ENCODE results near the gene NPAS3.

GRCh38 chr14:33350366-33350990, 411.8 kb downstream of the NPAS3 start:
- no peak for TF ChIP-seq EZH2phosphoT487 (IDR thresholded peaks at IDR 0.05; ENCODE audit: borderline replicate concordance)
- TF ChIP-seq EZH2 (IDR thresholded peaks at IDR 0.05): no peak
- no peak for TF ChIP-seq POLR2AphosphoS5 (IDR thresholded peaks at IDR 0.05; ENCODE audit: low read depth, low read length)
- TF ChIP-seq, protein P1, sequence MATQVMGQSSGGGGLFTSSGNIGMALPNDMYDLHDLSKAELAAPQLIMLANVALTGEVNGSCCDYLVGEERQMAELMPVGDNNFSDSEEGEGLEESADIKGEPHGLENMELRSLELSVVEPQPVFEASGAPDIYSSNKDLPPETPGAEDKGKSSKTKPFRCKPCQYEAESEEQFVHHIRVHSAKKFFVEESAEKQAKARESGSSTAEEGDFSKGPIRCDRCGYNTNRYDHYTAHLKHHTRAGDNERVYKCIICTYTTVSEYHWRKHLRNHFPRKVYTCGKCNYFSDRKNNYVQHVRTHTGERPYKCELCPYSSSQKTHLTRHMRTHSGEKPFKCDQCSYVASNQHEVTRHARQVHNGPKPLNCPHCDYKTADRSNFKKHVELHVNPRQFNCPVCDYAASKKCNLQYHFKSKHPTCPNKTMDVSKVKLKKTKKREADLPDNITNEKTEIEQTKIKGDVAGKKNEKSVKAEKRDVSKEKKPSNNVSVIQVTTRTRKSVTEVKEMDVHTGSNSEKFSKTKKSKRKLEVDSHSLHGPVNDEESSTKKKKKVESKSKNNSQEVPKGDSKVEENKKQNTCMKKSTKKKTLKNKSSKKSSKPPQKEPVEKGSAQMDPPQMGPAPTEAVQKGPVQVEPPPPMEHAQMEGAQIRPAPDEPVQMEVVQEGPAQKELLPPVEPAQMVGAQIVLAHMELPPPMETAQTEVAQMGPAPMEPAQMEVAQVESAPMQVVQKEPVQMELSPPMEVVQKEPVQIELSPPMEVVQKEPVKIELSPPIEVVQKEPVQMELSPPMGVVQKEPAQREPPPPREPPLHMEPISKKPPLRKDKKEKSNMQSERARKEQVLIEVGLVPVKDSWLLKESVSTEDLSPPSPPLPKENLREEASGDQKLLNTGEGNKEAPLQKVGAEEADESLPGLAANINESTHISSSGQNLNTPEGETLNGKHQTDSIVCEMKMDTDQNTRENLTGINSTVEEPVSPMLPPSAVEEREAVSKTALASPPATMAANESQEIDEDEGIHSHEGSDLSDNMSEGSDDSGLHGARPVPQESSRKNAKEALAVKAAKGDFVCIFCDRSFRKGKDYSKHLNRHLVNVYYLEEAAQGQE (IDR thresholded peaks at IDR 0.05; ENCODE audit: low read depth): no peak
- no peak for TF ChIP-seq RAD21 (IDR thresholded peaks at IDR 0.05; ENCODE audit: low read depth)
- TF ChIP-seq, protein P2, sequence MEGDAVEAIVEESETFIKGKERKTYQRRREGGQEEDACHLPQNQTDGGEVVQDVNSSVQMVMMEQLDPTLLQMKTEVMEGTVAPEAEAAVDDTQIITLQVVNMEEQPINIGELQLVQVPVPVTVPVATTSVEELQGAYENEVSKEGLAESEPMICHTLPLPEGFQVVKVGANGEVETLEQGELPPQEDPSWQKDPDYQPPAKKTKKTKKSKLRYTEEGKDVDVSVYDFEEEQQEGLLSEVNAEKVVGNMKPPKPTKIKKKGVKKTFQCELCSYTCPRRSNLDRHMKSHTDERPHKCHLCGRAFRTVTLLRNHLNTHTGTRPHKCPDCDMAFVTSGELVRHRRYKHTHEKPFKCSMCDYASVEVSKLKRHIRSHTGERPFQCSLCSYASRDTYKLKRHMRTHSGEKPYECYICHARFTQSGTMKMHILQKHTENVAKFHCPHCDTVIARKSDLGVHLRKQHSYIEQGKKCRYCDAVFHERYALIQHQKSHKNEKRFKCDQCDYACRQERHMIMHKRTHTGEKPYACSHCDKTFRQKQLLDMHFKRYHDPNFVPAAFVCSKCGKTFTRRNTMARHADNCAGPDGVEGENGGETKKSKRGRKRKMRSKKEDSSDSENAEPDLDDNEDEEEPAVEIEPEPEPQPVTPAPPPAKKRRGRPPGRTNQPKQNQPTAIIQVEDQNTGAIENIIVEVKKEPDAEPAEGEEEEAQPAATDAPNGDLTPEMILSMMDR (IDR thresholded peaks at IDR 0.05 in 2 of 3, conservative IDR thresholded peaks at IDR 0.05 in 1 of 3; ENCODE audit: borderline replicate concordance in 1 of 3, insufficient read depth in 1 of 3, low read depth in 2 of 3, low read length in 2 of 3): no peak
- TF ChIP-seq POLR2A (IDR thresholded peaks at IDR 0.05; ENCODE audit: borderline replicate concordance, extremely low read depth, insufficient read depth, insufficient read length): no peak
- TF ChIP-seq, protein P3, sequence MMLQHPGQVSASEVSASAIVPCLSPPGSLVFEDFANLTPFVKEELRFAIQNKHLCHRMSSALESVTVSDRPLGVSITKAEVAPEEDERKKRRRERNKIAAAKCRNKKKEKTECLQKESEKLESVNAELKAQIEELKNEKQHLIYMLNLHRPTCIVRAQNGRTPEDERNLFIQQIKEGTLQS (IDR thresholded peaks at IDR 0.05): no peak
